IMR-90 (cell line): ENCODE data around the gene ACTRT2. TPM values are rescaled to one million over a fixed set of nuclear protein-coding genes. Genes with fewer than 3 reads are reported as not detected.

Source experiments
- ATAC-seq: fragments of 200-7000 bp; cut with Tn5 transposase; 2 replicates; pipeline ENCODE4 v1.9.1; 2020; ENCODE audit warnings: low read depth, mild to moderate bottlenecking, moderate library complexity
- BruUV-seq: library from RNA; stranded (reverse); fragments of 400-500 nt; replicated peaks from 2 replicates; lab custom pipeline; 2021; lab: Mats Ljungman, UMichigan
- CTCF ChIA-PET: fragments of 300-600 bp; formaldehyde crosslinking; extraction: SDS; loops from one replicate; lab custom pipeline; 2021; ENCODE audit warnings: antibody characterized with exemption; lab: Yijun Ruan, JAX
- POLR2A ChIA-PET: fragments of 300-600 bp; sonication (Branson Sonifier 250); formaldehyde crosslinking; loops from one replicate; lab custom pipeline; 2022; ENCODE audit warnings: antibody characterized with exemption; ENCODE audit not compliant: unreplicated experiment; lab: Charles Lee
- DNase-seq: peaks from one replicate; pipeline ENCODE4 v3.0.0; 2013
- H2AFZ ChIP-seq: replicated peaks from 2 replicates; pipeline ENCODE3; 2013; ENCODE audit warnings: low read length, mild to moderate bottlenecking; ENCODE audit not compliant: poor library complexity
- H2AK5ac ChIP-seq: 2 replicates; pipeline ENCODE4 v1.6.1; 2013; ENCODE audit warnings: low read depth, low read length, inconsistent platforms
- H2AK9ac ChIP-seq: replicated peaks from 2 replicates; pipeline ENCODE3; 2013; ENCODE audit warnings: mild to moderate bottlenecking, low read depth, low read length, moderate library complexity; ENCODE audit not compliant: poor library complexity
- H2BK120ac ChIP-seq: 2 replicates; pipeline ENCODE4 v1.6.1; 2013; ENCODE audit warnings: low read depth, low read length, inconsistent platforms
- H2BK15ac ChIP-seq: 3 replicates; pipeline ENCODE4 v1.6.1; 2013; ENCODE audit warnings: low read depth, low read length, inconsistent platforms
- H2BK20ac ChIP-seq: 2 replicates; pipeline ENCODE4 v1.6.1; 2013; ENCODE audit warnings: low read depth, mild to moderate bottlenecking, inconsistent platforms, low read length, moderate library complexity
- H2BK5ac ChIP-seq: 2 replicates; pipeline ENCODE4 v1.6.1; 2013; ENCODE audit warnings: mild to moderate bottlenecking, low read depth, low read length, inconsistent platforms; ENCODE audit not compliant: poor library complexity, severe bottlenecking
- H3K14ac ChIP-seq: replicated peaks from 2 replicates; pipeline ENCODE4 v1.6.1; 2013; ENCODE audit warnings: low read depth, low read length, inconsistent platforms
- H3K18ac ChIP-seq: 2 replicates; pipeline ENCODE4 v1.6.1; 2013; ENCODE audit warnings: low read depth, low read length, control low read depth
- H3K23ac ChIP-seq: 2 replicates; pipeline ENCODE4 v1.6.1; 2013; ENCODE audit warnings: low read depth, low read length, inconsistent platforms
- H3K27ac ChIP-seq: 2 replicates; pipeline ENCODE4 v1.5.1; 2013; ENCODE audit warnings: mild to moderate bottlenecking, control low read depth, low read length; ENCODE audit not compliant: insufficient read depth
- H3K27me3 ChIP-seq: 2 replicates; pipeline ENCODE4 v1.6.1; 2013; ENCODE audit warnings: low read length; ENCODE audit not compliant: control insufficient read depth, insufficient read depth
- H3K36me3 ChIP-seq: 2 replicates; pipeline ENCODE4 v1.6.1; 2013; ENCODE audit warnings: low read length, mixed read lengths; ENCODE audit not compliant: control insufficient read depth, insufficient read depth
- H3K4ac ChIP-seq: 2 replicates; pipeline ENCODE4 v1.6.1; 2013; ENCODE audit warnings: low read depth, low read length, inconsistent platforms
- H3K4me1 ChIP-seq: 2 replicates; pipeline ENCODE4 v1.6.1; 2013; ENCODE audit warnings: low read length, mixed read lengths; ENCODE audit not compliant: control insufficient read depth, insufficient read depth
- H3K4me2 ChIP-seq: 2 replicates; pipeline ENCODE4 v1.6.1; 2013; ENCODE audit warnings: low read depth, mild to moderate bottlenecking, control low read depth, low read length, moderate library complexity
- H3K4me3 ChIP-seq: 2 replicates; pipeline ENCODE4 v1.5.1; 2013; ENCODE audit warnings: low read depth, mild to moderate bottlenecking, control low read depth, low read length, moderate library complexity; ENCODE audit not compliant: insufficient read depth
- H3K56ac ChIP-seq: 2 replicates; pipeline ENCODE4 v1.6.1; 2013; ENCODE audit warnings: low read length, inconsistent platforms; ENCODE audit not compliant: insufficient read depth; ENCODE audit errors: extremely low read depth
- H3K79me1 ChIP-seq, 2 experiments: 2 replicates each; pipeline ENCODE4 v1.6.1; 2013; ENCODE audit warnings: low read length in 2 of 2, inconsistent platforms in 1 of 2, low read depth in 1 of 2
- H3K9ac ChIP-seq: 2 replicates; pipeline ENCODE4 v1.6.1; 2013; ENCODE audit warnings: low read depth, low read length, control low read depth
- H3K9me1 ChIP-seq: 2 replicates; pipeline ENCODE4 v1.6.1; 2013; ENCODE audit warnings: low read length, inconsistent platforms; ENCODE audit not compliant: insufficient read depth
- H3K9me3 ChIP-seq: 2 replicates; pipeline ENCODE4 v1.6.1; 2013; ENCODE audit warnings: low read length; ENCODE audit not compliant: control insufficient read depth, insufficient read depth
- H4K20me1 ChIP-seq: 2 replicates; pipeline ENCODE4 v1.6.1; 2013; ENCODE audit warnings: low read length, inconsistent platforms; ENCODE audit not compliant: insufficient read depth
- H4K5ac ChIP-seq: 2 replicates; pipeline ENCODE4 v1.6.1; 2013; ENCODE audit warnings: mild to moderate bottlenecking, low read depth, low read length, control low read depth
- H4K8ac ChIP-seq, 2 experiments: 2 replicates each; pipeline ENCODE4 v1.6.1; 2013; ENCODE audit warnings: low read depth in 2 of 2, low read length in 2 of 2, control low read depth in 1 of 2, inconsistent platforms in 1 of 2
- H4K91ac ChIP-seq: 2 replicates; pipeline ENCODE4 v1.6.1; 2013; ENCODE audit warnings: low read depth, low read length, inconsistent platforms; ENCODE audit not compliant: insufficient read depth
- BHLHE40 ChIP-seq: fragments of 150-350 bp; IDR thresholded peaks from 2 replicates; pipeline ENCODE4 v1.6.1; 2016; ENCODE audit warnings: mild to moderate bottlenecking, low read depth, low read length
- CEBPB ChIP-seq: IDR thresholded peaks from 2 replicates; pipeline ENCODE4 v1.6.1; 2012; ENCODE audit warnings: low read depth, low read length, improper control_type of control experiment
- CHD1 ChIP-seq: IDR thresholded peaks from 2 replicates; pipeline ENCODE4 v1.6.1; 2012; ENCODE audit warnings: low read depth, low read length, improper control_type of control experiment
- FOS ChIP-seq: fragments of 150-350 bp; IDR thresholded peaks from 2 replicates; pipeline ENCODE4 v1.6.1; 2016; ENCODE audit warnings: low read depth, low read length
- MAFK ChIP-seq: IDR thresholded peaks from 2 replicates; pipeline ENCODE4 v1.6.1; 2012; ENCODE audit warnings: low read depth, low read length, improper control_type of control experiment
- MAZ ChIP-seq: IDR thresholded peaks from 2 replicates; pipeline ENCODE4 v1.6.1; 2012; ENCODE audit warnings: low read depth, mild to moderate bottlenecking, low read length, improper control_type of control experiment, moderate library complexity, borderline replicate concordance
- MXI1 ChIP-seq: IDR thresholded peaks from 2 replicates; pipeline ENCODE4 v1.6.1; 2012; ENCODE audit warnings: low read depth, mild to moderate bottlenecking, low read length, moderate library complexity, borderline replicate concordance
- NFE2L2 ChIP-seq: fragments of 150-350 bp; IDR thresholded peaks from 2 replicates; pipeline ENCODE4 v1.6.1; 2016; ENCODE audit warnings: low read depth, mild to moderate bottlenecking, low read length
- POLR2A ChIP-seq: IDR thresholded peaks from 2 replicates; pipeline ENCODE4 v1.6.1; 2012; ENCODE audit warnings: mild to moderate bottlenecking, low read depth, low read length
- RAD21 ChIP-seq: IDR thresholded peaks from 2 replicates; pipeline ENCODE4 v1.6.1; 2012; ENCODE audit warnings: low read length, improper control_type of control experiment
- RCOR1 ChIP-seq: IDR thresholded peaks from 2 replicates; pipeline ENCODE4 v1.6.1; 2012; ENCODE audit warnings: mild to moderate bottlenecking, low read length, improper control_type of control experiment; ENCODE audit not compliant: insufficient replicate concordance
- RFX5 ChIP-seq: IDR thresholded peaks from 2 replicates; pipeline ENCODE4 v1.8.0; 2012; ENCODE audit warnings: low read depth, mild to moderate bottlenecking, low read length, moderate library complexity
- SMC3 ChIP-seq: fragments of 150-350 bp; IDR thresholded peaks from 2 replicates; pipeline ENCODE4 v1.6.1; 2016; ENCODE audit warnings: low read depth, mild to moderate bottlenecking, antibody characterized with exemption, low read length, moderate library complexity
- WGBS, 2 experiments: methylation state at CpG; one replicate each; pipeline versions ENCODE4 v1.1.5 to v1.1.7; 2013; ENCODE audit warnings: missing lambda C conversion rate in 2 of 2; ENCODE audit not compliant: insufficient read length in 1 of 2; ENCODE audit errors: extremely low coverage in 2 of 2; 5-methylcytosine and 5-hydroxymethylcytosine counted together
- dilution Hi-C: fragments of 300-500 bp; cut with HindIII; formaldehyde crosslinking; loops from one replicate; pipeline ENCODE4 v1.14.3; 2018; ENCODE audit warnings: low sequenced_read_pairs; ENCODE audit not compliant: unreplicated experiment
- in situ Hi-C: fragments of 300-500 bp; cut with MboI; formaldehyde crosslinking; loops from 3 replicates; pipeline ENCODE4 v1.14.3; 2019; ENCODE audit warnings: low sequenced_read_pairs, inconsistent platforms, mixed read lengths
- intact Hi-C: fragments of 100-400 bp; cut with micrococcal nuclease; formaldehyde crosslinking; loops from 2 replicates; pipeline ENCODE4 v1.10.0; 2022
- polyA plus RNA-seq, 3 experiments: library from polyadenylated mRNA; depleted of rRNA; stranded (reverse); fragments of >200 nt; gene quantifications; 2 replicates each; pipeline ENCODE4 v1.2.3, GENCODE V29; 2012; ENCODE audit warnings: low replicate concordance in 1 of 3
- total RNA-seq: library from RNA; depleted of rRNA; stranded (reverse); fragments of >200 nt; gene quantifications from 2 replicates; pipeline ENCODE4 v1.2.3, GENCODE V29; 2012
- TF ChIP-seq, protein P1 (sequence below): fragments of 150-350 bp; IDR thresholded peaks from 2 replicates; pipeline ENCODE4 v1.6.1; 2016; ENCODE audit warnings: low read depth, mild to moderate bottlenecking, low read length, moderate library complexity, borderline replicate concordance
- TF ChIP-seq, protein P2 (sequence below): fragments of 150-350 bp; IDR thresholded peaks from 2 replicates; pipeline ENCODE4 v1.6.1; 2017; ENCODE audit warnings: mild to moderate bottlenecking, antibody characterized with exemption, low read length, low read depth
- TF ChIP-seq, protein P3 (sequence below): conservative IDR thresholded peaks from 2 replicates; pipeline ENCODE4 v1.5.1; 2012; ENCODE audit warnings: mild to moderate bottlenecking, low read depth, low read length, improper control_type of control experiment

The ACTRT2 gene
- total and polyA plus RNA-seq, 2 of the 4 experiments (the other 2 are of a cell fraction) = not detected

DNA sequence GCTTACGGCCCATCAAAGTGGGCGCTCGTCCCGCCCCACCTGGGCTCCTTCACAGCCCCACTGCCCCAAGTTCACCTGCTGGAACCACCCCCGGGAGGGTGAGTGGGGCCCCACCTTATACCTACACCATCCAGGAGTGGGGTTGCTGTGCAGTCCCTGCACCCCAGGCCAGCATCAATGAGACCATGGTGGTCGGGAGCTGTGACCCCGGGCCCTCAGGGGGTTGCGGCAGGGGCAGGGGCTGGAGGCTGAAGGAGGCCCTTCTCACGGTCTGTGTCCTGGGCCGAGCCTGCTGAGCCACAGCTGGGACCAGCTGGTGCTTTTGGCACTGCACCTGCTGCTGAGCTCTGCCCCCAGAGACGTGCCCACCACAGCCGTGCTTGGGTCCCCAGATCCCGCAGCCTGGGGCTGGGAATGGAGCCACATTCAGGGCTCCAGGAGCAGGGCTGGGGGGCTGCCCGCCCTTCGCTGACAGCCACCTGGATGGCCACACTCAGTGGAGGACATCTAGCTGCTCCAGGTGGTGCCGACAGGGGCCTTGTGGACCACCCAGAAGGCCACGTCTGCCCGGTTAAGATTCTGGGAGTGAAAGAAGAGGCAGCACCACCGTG, 17.4 kb downstream of the ACTRT2 start:
- no peaks in the 10 kb centered on the region for H3K79me1 ChIP-seq
- no peak overlapping the region for H2BK5ac ChIP-seq
- H3K56ac ChIP-seq = no peak overlapping the region
- BruUV-seq = no TSS peak
- no peaks in the 10 kb centered on the region for H3K27me3 ChIP-seq
- H3K18ac ChIP-seq = no peak overlapping the region
- H2BK15ac ChIP-seq = no peak overlapping the region
- ATAC-seq = no peak
- no peak overlapping the region for H2BK20ac ChIP-seq
- H3K4me3 ChIP-seq = no peak overlapping the region
- intact Hi-C loops = no loop called here
- 5% methylated on average over 4 of the region's 19 CpGs; no CpG with 5 or more reads in 1 of the 2 experiments for WGBS, 2 experiments
- no peak for TF ChIP-seq BHLHE40
- no peak for TF ChIP-seq MXI1
- TF ChIP-seq, protein P1, sequence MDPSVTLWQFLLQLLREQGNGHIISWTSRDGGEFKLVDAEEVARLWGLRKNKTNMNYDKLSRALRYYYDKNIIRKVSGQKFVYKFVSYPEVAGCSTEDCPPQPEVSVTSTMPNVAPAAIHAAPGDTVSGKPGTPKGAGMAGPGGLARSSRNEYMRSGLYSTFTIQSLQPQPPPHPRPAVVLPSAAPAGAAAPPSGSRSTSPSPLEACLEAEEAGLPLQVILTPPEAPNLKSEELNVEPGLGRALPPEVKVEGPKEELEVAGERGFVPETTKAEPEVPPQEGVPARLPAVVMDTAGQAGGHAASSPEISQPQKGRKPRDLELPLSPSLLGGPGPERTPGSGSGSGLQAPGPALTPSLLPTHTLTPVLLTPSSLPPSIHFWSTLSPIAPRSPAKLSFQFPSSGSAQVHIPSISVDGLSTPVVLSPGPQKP = no peak
- no peak for TF ChIP-seq MAFK
- no peak for TF ChIP-seq RCOR1
- TF ChIP-seq CEBPB = no peak
- no peak for TF ChIP-seq RFX5
- TF ChIP-seq, protein P2, sequence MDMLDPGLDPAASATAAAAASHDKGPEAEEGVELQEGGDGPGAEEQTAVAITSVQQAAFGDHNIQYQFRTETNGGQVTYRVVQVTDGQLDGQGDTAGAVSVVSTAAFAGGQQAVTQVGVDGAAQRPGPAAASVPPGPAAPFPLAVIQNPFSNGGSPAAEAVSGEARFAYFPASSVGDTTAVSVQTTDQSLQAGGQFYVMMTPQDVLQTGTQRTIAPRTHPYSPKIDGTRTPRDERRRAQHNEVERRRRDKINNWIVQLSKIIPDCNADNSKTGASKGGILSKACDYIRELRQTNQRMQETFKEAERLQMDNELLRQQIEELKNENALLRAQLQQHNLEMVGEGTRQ = no peak
- TF ChIP-seq, protein P3, sequence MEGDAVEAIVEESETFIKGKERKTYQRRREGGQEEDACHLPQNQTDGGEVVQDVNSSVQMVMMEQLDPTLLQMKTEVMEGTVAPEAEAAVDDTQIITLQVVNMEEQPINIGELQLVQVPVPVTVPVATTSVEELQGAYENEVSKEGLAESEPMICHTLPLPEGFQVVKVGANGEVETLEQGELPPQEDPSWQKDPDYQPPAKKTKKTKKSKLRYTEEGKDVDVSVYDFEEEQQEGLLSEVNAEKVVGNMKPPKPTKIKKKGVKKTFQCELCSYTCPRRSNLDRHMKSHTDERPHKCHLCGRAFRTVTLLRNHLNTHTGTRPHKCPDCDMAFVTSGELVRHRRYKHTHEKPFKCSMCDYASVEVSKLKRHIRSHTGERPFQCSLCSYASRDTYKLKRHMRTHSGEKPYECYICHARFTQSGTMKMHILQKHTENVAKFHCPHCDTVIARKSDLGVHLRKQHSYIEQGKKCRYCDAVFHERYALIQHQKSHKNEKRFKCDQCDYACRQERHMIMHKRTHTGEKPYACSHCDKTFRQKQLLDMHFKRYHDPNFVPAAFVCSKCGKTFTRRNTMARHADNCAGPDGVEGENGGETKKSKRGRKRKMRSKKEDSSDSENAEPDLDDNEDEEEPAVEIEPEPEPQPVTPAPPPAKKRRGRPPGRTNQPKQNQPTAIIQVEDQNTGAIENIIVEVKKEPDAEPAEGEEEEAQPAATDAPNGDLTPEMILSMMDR = no peak
- TF ChIP-seq RAD21 = no peak
- TF ChIP-seq MAZ = no peak
- TF ChIP-seq NFE2L2 = no peak
- TF ChIP-seq SMC3 = no peak
- TF ChIP-seq FOS = no peak
- no peak for TF ChIP-seq CHD1
- no peak for TF ChIP-seq POLR2A
- H4K91ac ChIP-seq = no peak overlapping the region
- H3K9me1 ChIP-seq = no peaks in the 10 kb centered on the region
- no peak overlapping the region for H2BK120ac ChIP-seq
- in situ Hi-C loops = no loop called here
- dilution Hi-C loops = no loop called here
- H3K9me3 ChIP-seq = peaks cover 27% of the 10 kb centered on the region
- H3K27ac ChIP-seq = no peak overlapping the region
- no peak overlapping the region for H3K4me2 ChIP-seq
- H4K20me1 ChIP-seq = no peaks in the 10 kb centered on the region
- no peak overlapping the region for H4K5ac ChIP-seq
- H2AFZ ChIP-seq = no peak overlapping the region
- H3K9ac ChIP-seq = no peak overlapping the region
- no peak overlapping the region for H4K8ac ChIP-seq
- POLR2A ChIA-PET = no interaction called here
- H2AK5ac ChIP-seq = no peak overlapping the region
- no peaks in the 10 kb centered on the region for H3K36me3 ChIP-seq
- DNase-seq = no peak
- no peak overlapping the region for H3K4ac ChIP-seq
- no peak overlapping the region for H2AK9ac ChIP-seq
- CTCF ChIA-PET = no interaction called here
- H3K14ac ChIP-seq = no peak overlapping the region
- H3K4me1 ChIP-seq = no peaks in the 10 kb centered on the region
- no peak overlapping the region for H3K23ac ChIP-seq
